ENCODE results near the gene ZNF195.
"Not testable (repeated sequence)": the region's sequence is repeated elsewhere in the genome, so short reads cannot be mapped to it uniquely, and the experiment has no call there.

DNA sequence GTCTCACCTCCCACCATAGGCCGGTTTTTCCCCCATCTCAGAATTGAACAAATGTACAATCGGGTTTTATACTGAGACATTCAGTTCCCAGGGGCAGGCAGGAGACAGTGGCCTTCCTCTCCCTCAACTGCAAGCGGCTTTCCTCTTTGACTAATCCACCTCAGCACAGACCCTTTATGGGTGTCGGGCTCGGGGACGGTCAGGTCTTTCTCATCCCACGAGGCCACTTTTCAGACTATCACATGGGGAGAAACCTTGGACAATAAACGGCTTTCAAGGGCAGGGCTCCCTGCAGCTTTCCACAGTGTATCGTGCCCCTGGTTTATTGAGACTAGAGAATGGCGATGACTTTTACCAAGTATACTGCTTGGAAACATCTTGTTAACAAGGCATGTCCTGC is 16.0 kb upstream of the ZNF195 start:
- TF ChIP-seq CREM (CRISPR knock-in tag; IDR thresholded peaks at IDR 0.05): not testable (repeated sequence)
- TF ChIP-seq, protein P1, sequence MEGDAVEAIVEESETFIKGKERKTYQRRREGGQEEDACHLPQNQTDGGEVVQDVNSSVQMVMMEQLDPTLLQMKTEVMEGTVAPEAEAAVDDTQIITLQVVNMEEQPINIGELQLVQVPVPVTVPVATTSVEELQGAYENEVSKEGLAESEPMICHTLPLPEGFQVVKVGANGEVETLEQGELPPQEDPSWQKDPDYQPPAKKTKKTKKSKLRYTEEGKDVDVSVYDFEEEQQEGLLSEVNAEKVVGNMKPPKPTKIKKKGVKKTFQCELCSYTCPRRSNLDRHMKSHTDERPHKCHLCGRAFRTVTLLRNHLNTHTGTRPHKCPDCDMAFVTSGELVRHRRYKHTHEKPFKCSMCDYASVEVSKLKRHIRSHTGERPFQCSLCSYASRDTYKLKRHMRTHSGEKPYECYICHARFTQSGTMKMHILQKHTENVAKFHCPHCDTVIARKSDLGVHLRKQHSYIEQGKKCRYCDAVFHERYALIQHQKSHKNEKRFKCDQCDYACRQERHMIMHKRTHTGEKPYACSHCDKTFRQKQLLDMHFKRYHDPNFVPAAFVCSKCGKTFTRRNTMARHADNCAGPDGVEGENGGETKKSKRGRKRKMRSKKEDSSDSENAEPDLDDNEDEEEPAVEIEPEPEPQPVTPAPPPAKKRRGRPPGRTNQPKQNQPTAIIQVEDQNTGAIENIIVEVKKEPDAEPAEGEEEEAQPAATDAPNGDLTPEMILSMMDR (IDR thresholded peaks at IDR 0.05): not testable (repeated sequence)

All from WTC11 (cell line).